Transverse colon (tissue), 4 donors: ENCODE results near the gene UBALD2. TPM values are rescaled to one million over a fixed set of nuclear protein-coding genes. Genes with fewer than 3 reads are reported as not detected.
A peak's percentile ranks its signal among the peaks of the same experiment; 100 is the strongest.

Source experiments
- DNase-seq: peaks from one replicate; pipeline ENCODE4 v3.0.0-alpha.2; 2019
- H3K27ac ChIP-seq, 4 donors: fragments of 200-600 bp; sonication (generic); 2 replicates each; pipeline ENCODE4 v1.5.1; 2016 to 2018; ENCODE audit warnings: inconsistent platforms in 4 of 4
- H3K27me3 ChIP-seq: fragments of 200-600 bp; sonication (generic); 2 replicates; pipeline ENCODE4 v1.5.1; 2017; ENCODE audit warnings: inconsistent platforms
- H3K36me3 ChIP-seq, 4 donors: fragments of 200-600 bp; sonication (generic); 2 replicates each; pipeline ENCODE4 v1.5.1; 2017 to 2019; ENCODE audit warnings: inconsistent platforms in 4 of 4
- H3K4me1 ChIP-seq, 4 donors: fragments of 200-600 bp; sonication (generic); 2 replicates each; pipeline ENCODE4 v1.5.1; 2017 to 2020; ENCODE audit warnings: inconsistent platforms in 4 of 4
- H3K4me3 ChIP-seq, 4 donors: fragments of 200-600 bp; sonication (generic); 1 replicate in 1 of 4; 2 replicates in 3 of 4; pipeline versions ENCODE4 v1.5.1 to v1.6.1; 2017 to 2019; ENCODE audit warnings: inconsistent platforms in 4 of 4
- H3K9me3 ChIP-seq, 2 donors: fragments of 200-600 bp; sonication (generic); 2 replicates each; pipeline ENCODE4 v1.5.1; 2017 to 2019; ENCODE audit warnings: inconsistent platforms in 2 of 2
- CTCF ChIP-seq, 5 experiments: fragments of 200-600 bp in 3 of 5; fragments of 450-650 bp in 2 of 5; sonication (generic) in 3 of 5; IDR thresholded peaks; 1 replicate in 2 of 5; 2 replicates in 3 of 5; pipeline ENCODE4 v1.5.1; 2016 to 2017; ENCODE audit warnings: antibody characterized with exemption in 5 of 5, inconsistent platforms in 3 of 5, mild to moderate bottlenecking in 2 of 5, moderate library complexity in 1 of 5
- EP300 ChIP-seq: sonication (generic); formaldehyde crosslinking; IDR thresholded peaks from one replicate; pipeline ENCODE4 v1.6.1; 2017; ENCODE audit warnings: antibody characterized with exemption, low read depth
- POLR2A ChIP-seq: fragments of 450-650 bp; IDR thresholded peaks from one replicate; pipeline ENCODE4 v1.6.1; 2016; ENCODE audit warnings: antibody characterized with exemption, mild to moderate bottlenecking, moderate library complexity
- POLR2AphosphoS5 ChIP-seq, 3 donors: sonication (generic); formaldehyde crosslinking; IDR thresholded peaks; one replicate each; pipeline ENCODE4 v1.6.1; 2016; ENCODE audit warnings: antibody characterized with exemption in 3 of 3
- WGBS, 2 donors: methylation state at CpG; one replicate each; pipeline ENCODE4 v1.1.5; 2018; ENCODE audit warnings: low coverage in 1 of 2; 5-methylcytosine and 5-hydroxymethylcytosine counted together
- in situ Hi-C, 4 donors: fragments of 200-750 bp; cut with MboI; loops; one replicate each; pipeline versions ENCODE4 v1.15.0 to v1.15.1; 2017; ENCODE audit warnings: low sequenced_read_pairs in 3 of 4, low pct_ligation_motif_present in 1 of 4, low pct_unique_long_range_greater_than_20kb in 1 of 4
- intact Hi-C: fragments of 100-400 bp; cut with DNase I; formaldehyde crosslinking; loops from one replicate; pipeline ENCODE4 v1.15.1; 2023; ENCODE audit warnings: low total_unique reads
- total RNA-seq, 4 donors: library from RNA; depleted of rRNA; stranded (reverse); fragments of >200 nt; gene quantifications; one replicate each; pipeline ENCODE4 v1.1.0, GENCODE V29; 2016

UBALD2 gene
- total RNA-seq, 4 donors from 2014 or later = 25.5 to 51.2 (median 34.5) TPM

DNA sequence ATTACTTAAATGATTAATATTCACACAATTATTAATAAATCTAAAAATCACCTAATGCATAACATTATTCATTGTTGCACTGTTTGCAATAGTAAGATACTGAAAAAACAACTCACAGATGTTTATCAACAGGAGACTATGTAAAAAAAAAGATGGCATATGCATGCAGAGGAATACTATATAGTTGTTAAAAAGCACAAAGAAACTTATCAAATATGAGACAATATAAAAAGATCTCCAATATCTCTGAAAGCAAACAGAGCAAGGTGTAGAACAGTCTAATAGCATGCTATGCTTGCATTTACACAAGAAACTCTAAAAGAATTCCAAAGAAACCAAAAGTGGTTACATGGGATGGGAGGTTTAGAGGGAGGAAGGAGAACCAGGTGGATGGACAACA lies 28.5 kb upstream of the UBALD2 start:
- Histone ChIP-seq H3K4me3 (no peak overlapping the region), H3K27ac (no peak overlapping the region)

DNA sequence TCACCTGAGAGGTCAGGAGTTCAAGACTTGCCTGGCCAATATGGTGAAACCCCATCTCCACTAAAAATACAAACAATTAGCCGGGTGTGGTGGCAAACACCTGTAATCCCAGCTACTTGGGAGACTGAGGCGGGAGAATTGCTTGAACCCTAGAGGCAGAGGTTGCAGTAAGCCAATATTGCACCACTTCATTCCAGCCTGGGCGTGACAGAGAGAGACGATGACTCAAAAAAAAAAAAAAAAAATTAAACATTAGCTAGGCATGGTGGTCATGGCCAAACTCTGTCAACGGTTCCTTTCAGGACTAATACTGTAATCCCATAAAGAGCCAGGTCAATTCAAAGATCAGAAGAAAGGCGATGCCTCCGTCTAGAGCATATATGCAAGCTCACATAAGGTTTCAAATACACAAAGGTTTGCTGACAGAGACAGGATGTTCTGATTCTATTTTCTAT lies 27.3 kb upstream of the UBALD2 start:
- no peaks in the 10 kb centered on the region for H3K9me3 ChIP-seq
- no peak overlapping the region for H3K4me3 ChIP-seq
- peak; percentile 62 for DNase-seq
- H3K4me1 ChIP-seq = peaks cover 11 to 33% (median 15%) of the 10 kb centered on the region in 4 donors
- TF ChIP-seq CTCF (IDR thresholded peaks at IDR 0.05) (no peak), POLR2AphosphoS5 (IDR thresholded peaks at IDR 0.05) (peak; percentile 27 to 85 (median 34)), POLR2A (no peak), EP300 (no peak)
- H3K27me3 ChIP-seq = peaks cover 10% of the 10 kb centered on the region
- intact Hi-C loops (loop anchor here (10.0 kb wide), 1 partner anchor 167 kb away; no protein-coding TSS in a partner anchor), in situ Hi-C loops (no loop called here)
- peak overlapping the region; percentile 78 to 81 (median 79) for H3K27ac ChIP-seq
- WGBS, 2 donors = 58 to 65% methylated on average over 6 to 7 of the region's 7 CpGs
- H3K36me3 ChIP-seq = no peaks in the 10 kb centered on the region

More for the DNA sequence above, 28.5 kb upstream of the UBALD2 start:
- Histone ChIP-seq H3K27me3 (peaks cover 4% of the 10 kb centered on the region), H3K9me3 (no peaks in the 10 kb centered on the region), H3K36me3 (no peaks in the 10 kb centered on the region), H3K4me1 (peaks cover 5 to 29% (median 13%) of the 10 kb centered on the region in 4 donors)
- intact Hi-C loops = loop anchor here (10.0 kb wide), 1 partner anchor 168 kb away; no protein-coding TSS in a partner anchor
- TF ChIP-seq CTCF (IDR thresholded peaks at IDR 0.05) (no peak), POLR2AphosphoS5 (IDR thresholded peaks at IDR 0.05) (no peak), EP300 (no peak), POLR2A (no peak)
- in situ Hi-C loops = no loop called here
- no peak for DNase-seq

GRCh38 chr17:76238847-76239537 lies 26.2 kb upstream of the UBALD2 start:
- in situ Hi-C loops (no loop called here), intact Hi-C loops (loop anchor here (10.0 kb wide), 1 partner anchor 166 kb away; no protein-coding TSS in a partner anchor)
- H3K9me3 ChIP-seq = no peaks in the 10 kb centered on the region
- H3K4me3 ChIP-seq = peak overlapping the region in 3 of 4 donors; percentile 62 to 63 (median 62)
- TF ChIP-seq POLR2AphosphoS5 (IDR thresholded peaks at IDR 0.05) (no peak), POLR2A (no peak), EP300 (no peak), CTCF (IDR thresholded peaks at IDR 0.05) (no peak)
- peaks cover 11 to 33% (median 15%) of the 10 kb centered on the region in 4 donors for H3K4me1 ChIP-seq
- no peaks in the 10 kb centered on the region for H3K36me3 ChIP-seq
- H3K27me3 ChIP-seq = peaks cover 14% of the 10 kb centered on the region
- 66 to 71% methylated on average over 6 to 11 of the region's 11 CpGs for WGBS, 2 donors
- H3K27ac ChIP-seq = peak overlapping the region; percentile 78 to 81 (median 79)
- no peak for DNase-seq

DNA sequence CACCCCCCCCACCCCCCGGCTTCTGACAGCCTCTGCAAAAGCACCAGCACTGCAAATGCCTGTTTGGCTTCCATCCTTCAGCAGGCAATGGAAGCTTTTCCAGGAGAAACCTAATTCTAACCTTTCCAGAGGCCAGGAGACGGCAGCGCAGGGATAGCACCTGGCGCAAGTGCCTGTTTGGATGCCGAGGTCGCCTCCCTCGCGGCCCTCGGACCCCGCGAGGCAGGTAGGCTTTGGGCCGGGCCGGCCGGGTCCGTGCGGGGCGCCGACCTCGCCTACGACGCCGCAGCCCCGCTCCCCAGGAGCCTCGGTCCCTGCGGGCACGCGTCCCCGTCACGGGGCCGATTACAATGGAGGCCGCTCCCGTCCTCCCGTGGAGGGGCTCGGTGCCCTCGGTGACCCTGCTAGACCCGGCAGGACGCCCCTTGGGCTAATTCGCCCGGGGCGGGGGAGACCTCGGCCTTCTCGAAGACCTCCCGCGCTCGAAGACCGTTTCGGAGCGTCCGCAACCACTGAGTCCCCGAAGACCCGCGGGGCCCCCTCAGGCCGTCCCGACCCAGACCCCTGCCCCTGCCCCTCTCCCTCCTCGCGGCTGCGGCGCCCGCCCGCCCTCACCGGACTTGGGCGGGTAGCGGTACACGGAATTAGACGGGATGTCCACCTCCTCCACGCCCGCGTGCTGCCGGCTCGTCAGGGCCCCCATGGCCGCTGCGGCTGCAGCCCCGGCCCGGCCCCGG lies 25.4 kb upstream of the UBALD2 start:
- TF ChIP-seq POLR2A (no peak), POLR2AphosphoS5 (IDR thresholded peaks at IDR 0.05) (peak in 1 of 3 donors; percentile 12)
- Histone ChIP-seq H3K4me3 (peak overlapping the region; percentile 61 to 63 (median 62)), H3K27me3 (peaks cover 14% of the 10 kb centered on the region), H3K4me1 (peaks cover 11 to 33% (median 15%) of the 10 kb centered on the region in 4 donors), H3K9me3 (no peaks in the 10 kb centered on the region), H3K36me3 (no peaks in the 10 kb centered on the region), H3K27ac (peak overlapping the region; percentile 78 to 81 (median 79))
- DNase-seq = no peak
- 20% methylated on average over 11 of the region's 75 CpGs; no CpG with 5 or more reads in 1 of the 2 donors for WGBS, 2 donors
- in situ Hi-C loops (no loop called here), intact Hi-C loops (loop anchor here (10.0 kb wide), 1 partner anchor 165 kb away; no protein-coding TSS in a partner anchor)
